T-helper 1 cell treated with Interleukin-12 subunit alpha and Interleukin-12 subunit beta and Interleukin-4 antibody, amounts not matched to agents 30 μg/mL and 1 μg/mL, for 36 hours (primary cell): ENCODE results near the gene CCDC69.

ENCODE experiments used
- H3K27ac Mint-ChIP-seq: one replicate; pipeline ENCODE4 v1.8.0; 2021; ENCODE audit warnings: mild to moderate bottlenecking, mixed read lengths
- H3K27me3 Mint-ChIP-seq: one replicate; pipeline ENCODE4 v1.8.0; 2021; ENCODE audit warnings: low read depth, mixed read lengths
- H3K36me3 Mint-ChIP-seq: one replicate; pipeline ENCODE4 v1.8.0; 2021; ENCODE audit warnings: low read depth, mixed read lengths
- H3K4me1 Mint-ChIP-seq: one replicate; pipeline ENCODE4 v1.8.0; 2021; ENCODE audit warnings: low read depth, mixed read lengths
- H3K4me3 Mint-ChIP-seq: one replicate; pipeline ENCODE4 v1.8.0; 2021; ENCODE audit warnings: mild to moderate bottlenecking, moderate library complexity, mixed read lengths
- H3K9me3 Mint-ChIP-seq: one replicate; pipeline ENCODE4 v1.8.0; 2021; ENCODE audit warnings: mixed read lengths

Gene CCDC69

DNA sequence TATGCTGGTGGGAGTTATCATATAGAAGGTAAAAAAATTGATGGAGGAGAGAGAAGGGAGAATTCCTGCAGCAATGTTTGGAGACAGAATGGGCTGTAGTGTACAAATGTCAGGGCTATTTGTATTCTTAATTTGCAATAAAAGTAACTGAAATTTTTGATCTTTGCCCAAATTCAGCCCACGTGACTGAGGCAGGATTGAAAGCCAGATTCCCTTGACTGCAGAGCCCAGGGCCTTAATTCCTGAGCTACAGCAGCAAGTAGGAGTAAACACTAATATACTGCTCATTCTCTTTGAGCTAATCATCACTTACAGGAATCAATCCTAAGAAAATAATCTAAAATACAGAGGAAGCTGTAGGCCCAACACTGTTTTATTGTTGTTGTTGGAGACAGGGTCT lies 61.1 kb downstream of the CCDC69 start:
- no peaks in the 10 kb centered on the region for H3K9me3 Mint-ChIP-seq
- no peak overlapping the region for H3K4me3 Mint-ChIP-seq
- H3K4me1 Mint-ChIP-seq, result peaks cover 16% of the 10 kb centered on the region
- no peaks in the 10 kb centered on the region for H3K27me3 Mint-ChIP-seq
- no peak overlapping the region for H3K27ac Mint-ChIP-seq
- no peaks in the 10 kb centered on the region for H3K36me3 Mint-ChIP-seq

DNA sequence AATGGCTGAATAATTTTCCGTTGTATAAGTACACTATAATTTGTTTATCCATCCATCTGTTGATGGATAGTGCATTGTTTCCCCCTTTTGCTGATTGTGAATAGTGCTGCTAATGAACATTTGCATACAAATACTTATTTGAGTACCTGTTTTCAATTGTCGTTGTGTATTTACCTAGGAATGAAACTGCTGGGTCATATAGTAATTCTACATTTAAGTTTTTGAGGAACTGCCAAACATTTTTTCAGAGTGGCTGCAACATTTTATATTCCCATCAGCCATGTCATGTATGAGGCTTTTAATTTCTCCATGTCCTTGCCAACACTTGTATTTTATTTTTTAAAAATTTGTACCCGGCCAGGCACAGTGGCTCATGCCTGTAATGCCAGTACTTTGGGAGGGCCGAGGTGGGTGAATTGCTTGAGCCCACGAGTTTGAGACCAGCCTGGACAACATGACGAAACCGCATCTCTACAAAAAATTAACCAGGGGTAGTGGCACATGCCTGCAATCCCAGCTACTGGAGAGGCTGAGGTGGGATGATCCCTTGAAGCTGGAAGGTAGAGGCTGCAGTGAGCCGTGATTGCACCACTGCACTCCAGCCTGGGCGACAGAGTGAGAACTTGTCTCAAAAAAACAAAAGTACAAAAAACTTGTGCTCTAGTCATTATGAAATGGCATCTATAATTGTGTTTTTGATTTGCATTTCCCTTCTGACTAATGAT lies 64.1 kb downstream of the CCDC69 start:
- H3K4me3 Mint-ChIP-seq, result peak overlapping the region; percentile 55

DNA sequence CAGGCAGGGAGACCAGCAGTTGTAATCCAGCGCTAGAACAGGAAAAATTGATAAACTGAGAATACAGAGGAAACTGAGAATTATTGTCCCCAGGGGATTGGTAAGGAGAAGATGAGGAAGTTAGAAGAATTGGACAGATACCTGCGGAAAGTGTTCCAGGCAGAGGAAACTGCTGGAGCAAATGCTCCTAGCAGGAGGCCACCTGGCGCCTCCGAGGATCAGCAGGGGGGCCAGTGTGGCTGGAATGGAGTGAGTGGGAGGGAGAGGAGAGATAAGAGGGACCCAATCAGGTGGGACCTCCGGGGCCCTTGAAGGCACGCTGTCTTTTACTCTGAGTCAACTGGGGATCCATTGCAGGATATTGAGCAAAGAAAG lies 65.6 kb downstream of the CCDC69 start:
- H3K27ac Mint-ChIP-seq, result peak overlapping the region; percentile 17
- peaks cover 39% of the 10 kb centered on the region for H3K4me1 Mint-ChIP-seq
- H3K4me3 Mint-ChIP-seq, result peak overlapping the region; percentile 93
- H3K27me3 Mint-ChIP-seq, result no peaks in the 10 kb centered on the region
- H3K9me3 Mint-ChIP-seq, result no peaks in the 10 kb centered on the region
- peaks cover 22% of the 10 kb centered on the region for H3K36me3 Mint-ChIP-seq

More for the DNA sequence above, 64.1 kb downstream of the CCDC69 start:
- peaks cover 29% of the 10 kb centered on the region for H3K4me1 Mint-ChIP-seq
- H3K36me3 Mint-ChIP-seq, result peaks cover 9% of the 10 kb centered on the region
- H3K9me3 Mint-ChIP-seq, result no peaks in the 10 kb centered on the region
- peak overlapping the region; percentile 43 for H3K27ac Mint-ChIP-seq
- H3K27me3 Mint-ChIP-seq, result no peaks in the 10 kb centered on the region

DNA sequence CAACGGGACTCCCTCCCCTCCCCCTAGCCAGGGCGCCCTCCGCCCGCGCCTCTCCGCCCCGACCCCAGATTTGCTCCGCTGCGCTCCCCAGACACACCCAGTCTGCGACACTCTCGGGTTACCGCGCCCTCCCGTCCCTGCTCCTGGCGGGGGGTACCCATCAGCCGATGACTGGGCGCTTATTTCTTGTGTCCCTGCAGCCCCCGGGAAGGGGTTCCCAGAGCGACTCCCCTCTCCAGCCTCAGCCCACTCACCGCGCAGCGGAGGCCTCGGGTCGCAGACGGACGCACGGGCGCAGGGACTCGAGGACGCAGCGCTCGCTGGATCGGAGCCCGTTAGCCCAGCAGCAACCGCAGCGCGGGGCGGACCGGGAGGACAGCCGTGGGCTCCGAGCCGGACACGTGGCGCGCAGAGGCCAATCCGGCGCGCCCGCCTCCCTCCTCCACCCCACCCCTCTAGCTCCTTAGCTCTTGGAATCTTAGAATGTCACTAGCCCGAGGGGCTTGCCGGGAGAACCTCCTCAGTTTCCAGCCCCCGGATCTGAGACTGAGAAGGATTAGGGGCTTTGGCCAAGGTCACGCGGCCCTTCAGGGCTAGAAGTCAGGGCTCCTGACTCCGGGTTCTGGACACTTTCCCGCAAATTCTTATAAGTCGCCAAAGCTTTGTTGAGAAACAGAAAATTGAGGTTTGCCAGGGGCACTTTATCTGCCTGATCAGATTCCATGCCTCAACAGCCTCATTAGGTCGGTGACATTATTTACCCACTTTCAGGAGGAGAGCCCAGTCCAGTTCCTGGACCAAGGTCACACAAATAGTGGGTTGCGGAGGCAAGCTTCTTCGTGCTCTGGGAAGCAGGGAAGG lies 66.2 kb downstream of the CCDC69 start, which contains the start of gene ANXA6:
Gene ANXA6 (minus strand): TSS at position 354 of the 861 bp plus-strand sequence. CDS start 9,878 bp downstream, outside the sequence.
- no peaks in the 10 kb centered on the region for H3K27me3 Mint-ChIP-seq
- H3K9me3 Mint-ChIP-seq, result no peaks in the 10 kb centered on the region
- H3K4me1 Mint-ChIP-seq, result peaks cover 45% of the 10 kb centered on the region
- peaks cover 28% of the 10 kb centered on the region for H3K36me3 Mint-ChIP-seq
- peak within 1 kb of the TSS; percentile 93 for H3K27ac Mint-ChIP-seq
- peak within 1 kb of the TSS; percentile 93 for H3K4me3 Mint-ChIP-seq

DNA sequence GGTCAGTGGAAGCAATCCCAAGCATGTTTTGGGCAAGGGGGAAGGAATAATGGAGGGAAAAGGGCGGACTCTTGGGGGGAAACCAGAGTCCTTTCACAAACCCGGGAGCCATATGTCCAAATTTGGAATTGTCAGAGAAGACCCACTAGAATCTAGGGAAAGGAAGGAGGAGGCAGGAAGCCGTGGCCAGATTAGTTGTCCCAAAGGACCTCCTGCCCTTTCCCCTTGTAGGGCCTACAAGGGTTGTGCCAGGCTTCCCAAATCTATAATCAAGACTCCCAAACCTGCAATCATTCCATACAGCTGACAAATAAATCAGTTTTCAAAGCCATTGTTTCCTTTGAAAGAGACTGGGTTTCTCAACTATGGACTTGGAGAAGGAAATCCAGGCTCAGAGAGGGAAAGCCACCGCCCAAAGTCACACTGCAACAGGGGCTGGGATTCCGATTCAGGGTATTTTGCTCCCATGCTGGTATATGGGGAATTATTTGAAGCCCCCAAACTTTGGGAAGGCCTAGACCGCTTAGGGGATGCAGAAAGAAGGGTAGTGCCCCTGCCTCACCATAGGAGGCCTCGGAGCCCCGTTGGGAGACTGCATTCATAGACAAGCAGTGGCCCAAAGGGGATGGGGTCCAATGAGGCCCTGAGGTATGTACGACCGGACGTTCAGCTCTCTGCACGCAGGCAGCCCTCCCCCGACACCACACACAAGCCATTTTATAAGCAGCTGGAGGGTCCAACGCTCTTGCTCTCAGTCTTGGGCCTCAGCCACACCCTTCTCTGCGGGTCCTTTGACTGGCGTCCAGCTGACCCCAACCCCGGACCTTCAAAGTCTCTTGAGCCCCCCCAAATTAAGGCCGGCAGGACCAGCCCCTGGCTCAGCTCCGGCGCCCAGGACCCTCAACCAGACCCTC lies 67.1 kb downstream of the CCDC69 start:
- Mint-ChIP-seq H3K27me3 (no peaks in the 10 kb centered on the region), H3K4me1 (peaks cover 53% of the 10 kb centered on the region), H3K27ac (peak overlapping the region; percentile 93)

GRCh38 chr5:151155775-151156506 lies 68.0 kb downstream of the CCDC69 start:
- H3K4me1 Mint-ChIP-seq, result peaks cover 61% of the 10 kb centered on the region
- H3K4me3 Mint-ChIP-seq, result peak overlapping the region; percentile 93
- no peaks in the 10 kb centered on the region for H3K9me3 Mint-ChIP-seq
- peak overlapping the region; percentile 93 for H3K27ac Mint-ChIP-seq
- no peaks in the 10 kb centered on the region for H3K27me3 Mint-ChIP-seq
- H3K36me3 Mint-ChIP-seq, result peaks cover 38% of the 10 kb centered on the region

More for the DNA sequence above, 67.1 kb downstream of the CCDC69 start:
- no peaks in the 10 kb centered on the region for H3K9me3 Mint-ChIP-seq
- H3K36me3 Mint-ChIP-seq, result peaks cover 35% of the 10 kb centered on the region
- H3K4me3 Mint-ChIP-seq, result peak overlapping the region; percentile 93

DNA sequence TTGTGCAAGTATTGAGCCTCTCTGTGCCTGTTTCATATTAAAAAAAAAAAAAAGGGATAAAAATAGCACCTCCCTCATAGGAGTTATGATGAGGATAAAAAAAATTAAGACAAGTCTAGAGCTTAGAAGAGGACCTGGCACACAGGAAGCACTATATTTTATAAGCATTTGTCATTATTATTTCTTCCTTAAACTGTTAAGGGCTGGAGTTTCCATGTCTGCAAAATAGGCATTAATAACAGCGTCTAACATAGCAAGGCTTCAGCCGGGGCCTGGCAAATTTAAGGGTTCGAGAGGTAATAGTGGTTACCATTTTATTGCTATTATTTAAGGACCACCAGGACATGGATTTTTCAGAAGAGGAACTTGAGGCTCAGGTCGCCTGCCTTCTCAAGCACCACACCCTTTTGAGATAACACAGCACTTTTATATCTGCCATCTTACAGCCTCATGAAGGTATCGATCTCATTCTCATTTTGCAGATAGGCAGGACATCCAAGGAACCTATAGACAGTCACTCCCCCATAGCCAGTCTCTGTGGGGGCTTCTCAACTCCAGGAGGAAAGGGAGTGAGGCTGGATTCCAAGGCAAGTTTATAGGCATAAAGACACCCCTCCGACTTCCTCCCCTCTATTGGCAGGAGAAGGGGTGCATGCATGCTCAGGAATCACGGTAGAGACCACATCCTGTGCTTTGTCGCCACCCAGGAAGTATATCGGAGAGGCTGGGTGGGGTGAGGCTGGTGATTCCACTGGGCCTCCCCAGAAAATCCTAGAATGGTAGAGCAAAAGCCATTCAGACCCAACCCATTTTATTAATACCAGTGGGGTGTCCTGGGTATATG lies 68.7 kb downstream of the CCDC69 start:
- Mint-ChIP-seq H3K9me3 (no peaks in the 10 kb centered on the region), H3K36me3 (peaks cover 40% of the 10 kb centered on the region), H3K4me3 (peak overlapping the region; percentile 93), H3K27me3 (no peaks in the 10 kb centered on the region), H3K27ac (peak overlapping the region; percentile 93), H3K4me1 (peaks cover 69% of the 10 kb centered on the region)

GRCh38 chr5:151153766-151154272 lies 70.1 kb downstream of the CCDC69 start:
- Mint-ChIP-seq H3K27me3 (no peaks in the 10 kb centered on the region), H3K9me3 (no peaks in the 10 kb centered on the region), H3K4me3 (peak overlapping the region; percentile 72), H3K4me1 (peaks cover 75% of the 10 kb centered on the region), H3K27ac (peak overlapping the region; percentile 87), H3K36me3 (peaks cover 40% of the 10 kb centered on the region)

GRCh38 chr5:151153300-151153699 lies 70.6 kb downstream of the CCDC69 start:
- peaks cover 45% of the 10 kb centered on the region for H3K36me3 Mint-ChIP-seq
- peaks cover 76% of the 10 kb centered on the region for H3K4me1 Mint-ChIP-seq
- H3K4me3 Mint-ChIP-seq, result peak overlapping the region; percentile 72
- H3K27me3 Mint-ChIP-seq, result no peaks in the 10 kb centered on the region
- H3K27ac Mint-ChIP-seq, result peak overlapping the region; percentile 87
- no peaks in the 10 kb centered on the region for H3K9me3 Mint-ChIP-seq

DNA sequence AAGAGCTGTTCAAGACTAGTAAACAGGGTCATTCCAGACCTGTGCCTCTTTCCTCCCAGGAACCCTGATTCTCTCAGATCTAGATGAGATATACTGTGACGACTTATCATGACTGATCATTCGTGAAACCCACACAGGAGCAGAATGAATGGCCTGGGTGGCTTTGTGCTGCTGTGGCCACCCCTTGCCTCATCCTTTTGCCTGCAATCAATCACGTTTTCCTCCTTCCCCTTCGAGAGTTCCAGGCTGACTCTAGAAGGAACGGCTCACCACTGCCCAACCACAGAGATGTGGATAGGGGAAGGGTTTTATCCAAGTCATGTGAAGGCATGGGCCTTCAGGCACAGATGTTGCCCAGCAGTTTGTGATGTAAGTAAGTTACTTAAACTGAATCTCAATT lies 72.1 kb downstream of the CCDC69 start:
- Mint-ChIP-seq H3K27ac (peak overlapping the region; percentile 87), H3K4me1 (peaks cover 84% of the 10 kb centered on the region), H3K27me3 (no peaks in the 10 kb centered on the region), H3K9me3 (no peaks in the 10 kb centered on the region), H3K36me3 (peaks cover 57% of the 10 kb centered on the region), H3K4me3 (peak overlapping the region; percentile 63)

DNA sequence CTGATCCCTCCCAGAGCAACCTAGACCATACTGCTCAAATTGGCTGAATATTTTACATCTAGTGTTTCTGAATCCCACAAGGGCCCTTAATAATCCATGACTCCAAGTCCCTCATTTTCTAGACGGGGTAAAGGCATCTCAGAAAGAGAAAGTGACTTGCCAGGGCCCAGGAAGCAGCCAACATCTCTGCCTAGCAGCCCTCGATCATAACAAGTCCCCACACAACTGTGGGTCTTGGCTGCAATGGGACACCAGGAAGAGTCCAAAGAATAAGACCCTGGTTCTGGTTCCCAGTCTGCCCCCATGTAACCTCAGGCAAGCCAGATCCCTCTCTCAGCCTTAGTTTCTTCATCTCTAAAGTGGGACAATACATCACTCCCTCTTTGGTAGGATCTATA lies 72.6 kb downstream of the CCDC69 start:
- H3K4me1 Mint-ChIP-seq, result peaks cover 83% of the 10 kb centered on the region
- H3K27me3 Mint-ChIP-seq, result no peaks in the 10 kb centered on the region
- H3K27ac Mint-ChIP-seq, result peak overlapping the region; percentile 87
- H3K4me3 Mint-ChIP-seq, result peak overlapping the region; percentile 63
- H3K9me3 Mint-ChIP-seq, result no peaks in the 10 kb centered on the region
- H3K36me3 Mint-ChIP-seq, result peaks cover 56% of the 10 kb centered on the region

- Mint-ChIP-seq H3K4me1 (peaks cover 83% of the 10 kb centered on the region), H3K27me3 (no peaks in the 10 kb centered on the region), H3K4me3 (peak overlapping the region; percentile 68), H3K27ac (peak overlapping the region; percentile 87), H3K9me3 (no peaks in the 10 kb centered on the region), H3K36me3 (peaks cover 60% of the 10 kb centered on the region)
Measured at GRCh38 chr5:151150471-151151262, 73.2 kb downstream of the CCDC69 start.
